Kidney epithelial cell (primary cell): ENCODE measurements around the gene SEZ6. TPM values are rescaled to one million over a fixed set of nuclear protein-coding genes. Genes with fewer than 3 reads are reported as not detected.

Experiments used
- DNase-seq: peaks from one replicate; pipeline ENCODE4 v3.0.0-alpha.2; 2010; ENCODE audit warnings: low read depth
- H3K27me3 ChIP-seq: 2 replicates; pipeline ENCODE4 v1.6.0; 2011; ENCODE audit warnings: low read length; ENCODE audit not compliant: control insufficient read depth, insufficient read depth
- H3K36me3 ChIP-seq: 2 replicates; pipeline ENCODE4 v1.5.1; 2011; ENCODE audit warnings: low read length; ENCODE audit not compliant: control insufficient read depth, insufficient read depth
- H3K4me3 ChIP-seq: 2 replicates; pipeline ENCODE4 v1.5.1; 2011; ENCODE audit warnings: low read depth, mild to moderate bottlenecking, control low read depth, low read length
- CTCF ChIP-seq: IDR thresholded peaks from 2 replicates; pipeline ENCODE4 v1.5.1; 2011; ENCODE audit warnings: mild to moderate bottlenecking, moderate library complexity, low read length, control low read depth, inconsistent platforms; ENCODE audit not compliant: insufficient read depth, poor library complexity, severe bottlenecking
- total RNA-seq: library from RNA; depleted of rRNA; stranded (reverse); fragments of >200 nt; gene quantifications from 2 replicates; pipeline ENCODE4 v1.2.3, GENCODE V29; 2015

The SEZ6 gene
- total RNA-seq, 1 donor from 2014 or later, result not detected

- Histone ChIP-seq H3K4me3 (no peak overlapping the region), H3K27me3 (peaks cover 9% of the 10 kb centered on the region)
Measured at GRCh38 chr17:28961391-28961790, 44.4 kb downstream of the SEZ6 start.

GRCh38 chr17:28960256-28961061 lies 45.4 kb downstream of the SEZ6 start:
- DNase-seq, result no peak
- TF ChIP-seq CTCF, result no peak
- H3K27me3 ChIP-seq, result peaks cover 9% of the 10 kb centered on the region
- H3K36me3 ChIP-seq, result no peaks in the 10 kb centered on the region
- no peak overlapping the region for H3K4me3 ChIP-seq

More at GRCh38 chr17:28961391-28961790, 44.4 kb downstream of the SEZ6 start:
- DNase-seq, result no peak
- no peaks in the 10 kb centered on the region for H3K36me3 ChIP-seq
- TF ChIP-seq CTCF, result no peak

- TF ChIP-seq CTCF, result no peak
- no peaks in the 10 kb centered on the region for H3K36me3 ChIP-seq
- H3K4me3 ChIP-seq, result no peak overlapping the region
- H3K27me3 ChIP-seq, result peaks cover 9% of the 10 kb centered on the region
- no peak for DNase-seq
Measured at GRCh38 chr17:28959471-28959871, 46.4 kb downstream of the SEZ6 start.

- Histone ChIP-seq H3K27me3 (peaks cover 8% of the 10 kb centered on the region), H3K4me3 (no peak overlapping the region), H3K36me3 (no peaks in the 10 kb centered on the region)
- DNase-seq, result no peak
- TF ChIP-seq CTCF, result no peak
Measured at GRCh38 chr17:28958820-28959455, 46.9 kb downstream of the SEZ6 start.

- DNase-seq, result no peak
- no peak overlapping the region for H3K4me3 ChIP-seq
- no peak for TF ChIP-seq CTCF
- peaks cover 5% of the 10 kb centered on the region for H3K27me3 ChIP-seq
- H3K36me3 ChIP-seq, result no peaks in the 10 kb centered on the region
Measured at GRCh38 chr17:28957992-28958355, 47.9 kb downstream of the SEZ6 start.
